C4-2B (cell line): ENCODE results near the gene GPBAR1.

Source experiments
- ZFX ChIP-seq: fragments of 450-650 bp; IDR thresholded peaks from 2 replicates; pipeline ENCODE4 v1.6.1; 2017
- TF ChIP-seq, protein P1 (sequence below): fragments of 450-650 bp; conservative IDR thresholded peaks from 2 replicates; pipeline ENCODE4 v1.5.1; 2017; ENCODE audit warnings: mild to moderate bottlenecking

DNA sequence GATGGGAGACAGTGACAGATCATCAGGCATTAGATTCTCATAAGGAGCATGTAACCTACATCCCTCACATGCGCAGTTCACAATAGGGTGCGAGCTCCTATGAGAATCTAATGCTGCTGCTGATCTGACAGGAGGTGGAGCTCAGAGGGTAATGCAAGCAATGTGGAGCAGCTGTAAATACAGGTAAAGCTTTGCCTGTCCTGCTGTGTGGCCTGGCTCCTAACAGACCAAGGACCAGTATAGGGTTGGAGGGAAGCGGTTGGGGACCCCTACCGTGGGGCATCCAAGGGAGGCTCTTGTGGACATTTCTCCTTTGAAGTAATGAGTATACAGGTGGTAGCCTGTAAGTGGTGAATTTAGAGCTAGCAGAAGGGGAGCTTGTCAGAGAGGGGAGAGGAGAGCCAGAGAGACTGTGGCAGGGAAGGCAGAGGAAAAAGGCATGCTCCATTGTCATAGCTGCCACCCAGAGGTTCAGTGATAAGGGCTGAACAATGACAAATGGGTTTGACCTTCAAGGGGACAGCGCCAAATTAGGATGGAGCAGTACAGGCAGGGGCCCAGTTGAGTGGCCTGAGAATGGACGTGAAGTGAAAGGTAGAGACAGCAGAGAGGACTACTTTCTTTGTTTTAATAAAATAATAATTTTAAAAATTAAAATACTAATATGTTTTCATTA lies 46.7 kb downstream of the GPBAR1 start:
- TF ChIP-seq, protein P1, sequence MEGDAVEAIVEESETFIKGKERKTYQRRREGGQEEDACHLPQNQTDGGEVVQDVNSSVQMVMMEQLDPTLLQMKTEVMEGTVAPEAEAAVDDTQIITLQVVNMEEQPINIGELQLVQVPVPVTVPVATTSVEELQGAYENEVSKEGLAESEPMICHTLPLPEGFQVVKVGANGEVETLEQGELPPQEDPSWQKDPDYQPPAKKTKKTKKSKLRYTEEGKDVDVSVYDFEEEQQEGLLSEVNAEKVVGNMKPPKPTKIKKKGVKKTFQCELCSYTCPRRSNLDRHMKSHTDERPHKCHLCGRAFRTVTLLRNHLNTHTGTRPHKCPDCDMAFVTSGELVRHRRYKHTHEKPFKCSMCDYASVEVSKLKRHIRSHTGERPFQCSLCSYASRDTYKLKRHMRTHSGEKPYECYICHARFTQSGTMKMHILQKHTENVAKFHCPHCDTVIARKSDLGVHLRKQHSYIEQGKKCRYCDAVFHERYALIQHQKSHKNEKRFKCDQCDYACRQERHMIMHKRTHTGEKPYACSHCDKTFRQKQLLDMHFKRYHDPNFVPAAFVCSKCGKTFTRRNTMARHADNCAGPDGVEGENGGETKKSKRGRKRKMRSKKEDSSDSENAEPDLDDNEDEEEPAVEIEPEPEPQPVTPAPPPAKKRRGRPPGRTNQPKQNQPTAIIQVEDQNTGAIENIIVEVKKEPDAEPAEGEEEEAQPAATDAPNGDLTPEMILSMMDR: no peak
- no peak for TF ChIP-seq ZFX
